Fibroblast of villous mesenchyme (primary cell): ENCODE measurements around the gene ADPRH. TPM values are rescaled to one million over a fixed set of nuclear protein-coding genes. Genes with fewer than 3 reads are reported as not detected.

Source experiments
- DNase-seq: peaks from one replicate; pipeline ENCODE4 v3.0.0-alpha.2; 2010; ENCODE audit warnings: low read depth
- H3K4me3 ChIP-seq: 2 replicates; pipeline ENCODE4 v1.5.1; 2011; ENCODE audit warnings: low read depth, mild to moderate bottlenecking, low read length
- CTCF ChIP-seq: IDR thresholded peaks from 2 replicates; pipeline ENCODE4 v1.5.1; 2012; ENCODE audit warnings: low read depth, mild to moderate bottlenecking, low read length; ENCODE audit not compliant: insufficient read depth
- total RNA-seq: library from RNA; depleted of rRNA; stranded (reverse); fragments of >200 nt; gene quantifications from 2 replicates; pipeline ENCODE4 v1.2.3, GENCODE V29; 2012

Gene ADPRH
- total RNA-seq, 1 donor, result 3.0 TPM

DNA sequence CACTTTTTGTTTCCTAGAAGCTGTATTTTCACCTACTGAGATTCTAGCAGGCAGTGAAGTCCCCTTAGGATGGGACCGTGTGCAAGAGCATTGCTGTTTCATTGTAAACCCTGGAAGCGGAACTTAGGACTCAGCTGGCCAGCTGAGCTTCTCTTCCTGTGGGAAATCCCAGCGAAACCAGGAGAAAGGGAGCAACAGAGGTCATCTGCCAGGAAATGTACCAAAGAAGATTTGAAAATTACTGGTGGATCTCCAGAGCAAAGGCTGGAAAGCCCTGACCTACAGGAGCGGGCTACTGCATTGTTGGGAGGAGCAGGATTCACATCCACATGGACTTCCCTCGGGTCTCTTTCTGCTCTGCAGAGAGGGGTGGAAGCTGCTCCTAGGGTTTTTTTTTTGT is 7.6 kb upstream of the ADPRH start:
- H3K4me3 ChIP-seq, result no peak overlapping the region
- no peak for DNase-seq
- no peak for TF ChIP-seq CTCF

DNA sequence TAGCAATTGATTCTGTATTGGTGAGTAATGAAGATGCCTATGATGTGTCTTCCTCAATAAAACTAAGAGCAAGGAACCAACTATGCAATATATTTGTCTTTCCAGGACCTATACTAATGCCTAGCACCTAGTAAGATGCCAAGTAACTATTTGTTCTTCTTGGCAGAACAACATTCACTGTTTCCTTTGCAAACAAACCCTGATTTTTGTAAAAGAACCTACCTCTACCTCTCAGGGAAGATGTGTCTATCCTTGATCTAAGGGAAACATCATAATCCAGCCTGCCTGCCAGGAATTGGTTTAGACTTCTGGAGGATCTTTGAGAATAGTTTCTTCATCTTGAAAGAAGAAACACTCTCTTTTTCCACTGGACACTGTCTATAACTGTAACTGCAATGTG is 3.8 kb upstream of the ADPRH start:
- no peak for DNase-seq
- no peak overlapping the region for H3K4me3 ChIP-seq
- TF ChIP-seq CTCF, result no peak

GRCh38 chr3:119580067-119580760 is 922 bp downstream of the ADPRH start:
- no peak for DNase-seq
- TF ChIP-seq CTCF, result no peak
- peak overlapping the region; percentile 62 for H3K4me3 ChIP-seq

DNA sequence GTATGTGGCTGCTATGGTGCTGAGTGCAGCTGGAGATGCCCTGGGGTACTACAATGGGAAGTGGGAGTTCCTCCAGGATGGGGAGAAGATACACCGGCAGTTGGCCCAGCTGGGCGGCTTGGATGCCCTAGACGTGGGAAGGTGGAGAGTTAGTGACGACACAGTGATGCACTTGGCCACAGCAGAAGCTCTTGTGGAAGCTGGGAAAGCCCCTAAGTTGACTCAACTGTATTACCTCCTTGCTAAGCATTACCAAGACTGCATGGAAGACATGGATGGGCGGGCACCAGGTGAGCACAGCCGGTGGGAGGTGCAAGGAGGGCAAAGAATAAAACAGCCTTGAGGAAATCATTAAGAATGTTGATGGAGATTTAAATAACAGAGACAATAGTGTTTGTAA is 2.9 kb downstream of the ADPRH start:
- DNase-seq, result no peak
- no peak for TF ChIP-seq CTCF
- no peak overlapping the region for H3K4me3 ChIP-seq

GRCh38 chr3:119585208-119585607 is 5.9 kb downstream of the ADPRH start:
- no peak for DNase-seq
- TF ChIP-seq CTCF, result no peak
- H3K4me3 ChIP-seq, result no peak overlapping the region

DNA sequence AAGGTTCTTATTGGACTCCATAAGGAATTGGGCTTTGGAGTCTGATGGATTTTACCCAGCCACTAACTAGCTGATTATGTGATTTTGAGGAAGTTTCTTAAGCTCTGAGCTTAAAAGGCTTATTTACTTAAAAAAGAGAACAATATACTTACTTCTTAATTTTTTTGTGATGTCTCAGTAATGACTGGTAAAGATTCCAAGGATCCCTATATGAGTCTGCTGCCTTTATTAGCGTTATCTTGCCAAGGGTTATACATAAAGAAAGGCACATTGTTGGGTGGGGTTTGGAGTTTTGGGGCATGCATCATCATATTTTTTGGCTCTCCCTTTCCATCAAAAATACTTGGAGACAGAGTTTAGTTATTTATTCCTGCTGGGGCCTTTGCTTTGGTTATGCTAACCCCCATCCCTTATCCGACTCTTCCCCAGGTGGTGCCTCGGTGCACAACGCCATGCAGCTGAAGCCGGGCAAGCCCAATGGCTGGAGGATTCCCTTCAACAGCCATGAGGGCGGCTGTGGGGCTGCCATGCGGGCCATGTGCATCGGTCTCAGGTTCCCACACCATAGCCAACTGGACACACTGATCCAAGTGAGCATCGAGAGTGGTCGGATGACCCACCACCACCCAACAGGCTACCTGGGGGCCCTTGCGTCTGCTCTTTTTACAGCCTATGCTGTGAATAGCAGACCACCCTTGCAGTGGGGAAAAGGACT is 6.7 kb downstream of the ADPRH start:
- no peak overlapping the region for H3K4me3 ChIP-seq

More for the DNA sequence above, 6.7 kb downstream of the ADPRH start:
- no peak for TF ChIP-seq CTCF
- DNase-seq, result no peak
